IMR-90 (cell line): ENCODE measurements around the gene CD82. TPM values are rescaled to one million over a fixed set of nuclear protein-coding genes. Genes with fewer than 3 reads are reported as not detected.

Experiments used
- ATAC-seq: fragments of 200-7000 bp; cut with Tn5 transposase; 2 replicates; pipeline ENCODE4 v1.9.1; 2020; ENCODE audit warnings: low read depth, mild to moderate bottlenecking, moderate library complexity
- BruUV-seq: library from RNA; stranded (reverse); fragments of 400-500 nt; replicated peaks from 2 replicates; lab custom pipeline; 2021; lab: Mats Ljungman, UMichigan
- CTCF ChIA-PET: fragments of 300-600 bp; formaldehyde crosslinking; extraction: SDS; loops from one replicate; lab custom pipeline; 2021; ENCODE audit warnings: antibody characterized with exemption; lab: Yijun Ruan, JAX
- POLR2A ChIA-PET: fragments of 300-600 bp; sonication (Branson Sonifier 250); formaldehyde crosslinking; loops from one replicate; lab custom pipeline; 2022; ENCODE audit warnings: antibody characterized with exemption; ENCODE audit not compliant: unreplicated experiment; lab: Charles Lee
- DNase-seq: peaks from one replicate; pipeline ENCODE4 v3.0.0; 2013
- H2AFZ ChIP-seq: replicated peaks from 2 replicates; pipeline ENCODE3; 2013; ENCODE audit warnings: low read length, mild to moderate bottlenecking; ENCODE audit not compliant: poor library complexity
- H2AK5ac ChIP-seq: 2 replicates; pipeline ENCODE4 v1.6.1; 2013; ENCODE audit warnings: low read depth, low read length, inconsistent platforms
- H2AK9ac ChIP-seq: replicated peaks from 2 replicates; pipeline ENCODE3; 2013; ENCODE audit warnings: mild to moderate bottlenecking, low read depth, low read length, moderate library complexity; ENCODE audit not compliant: poor library complexity
- H2BK120ac ChIP-seq: 2 replicates; pipeline ENCODE4 v1.6.1; 2013; ENCODE audit warnings: low read depth, low read length, inconsistent platforms
- H2BK15ac ChIP-seq: 3 replicates; pipeline ENCODE4 v1.6.1; 2013; ENCODE audit warnings: low read depth, low read length, inconsistent platforms
- H2BK20ac ChIP-seq: 2 replicates; pipeline ENCODE4 v1.6.1; 2013; ENCODE audit warnings: low read depth, mild to moderate bottlenecking, inconsistent platforms, low read length, moderate library complexity
- H2BK5ac ChIP-seq: 2 replicates; pipeline ENCODE4 v1.6.1; 2013; ENCODE audit warnings: mild to moderate bottlenecking, low read depth, low read length, inconsistent platforms; ENCODE audit not compliant: poor library complexity, severe bottlenecking
- H3K14ac ChIP-seq: replicated peaks from 2 replicates; pipeline ENCODE4 v1.6.1; 2013; ENCODE audit warnings: low read depth, low read length, inconsistent platforms
- H3K18ac ChIP-seq: 2 replicates; pipeline ENCODE4 v1.6.1; 2013; ENCODE audit warnings: low read depth, low read length, control low read depth
- H3K23ac ChIP-seq: 2 replicates; pipeline ENCODE4 v1.6.1; 2013; ENCODE audit warnings: low read depth, low read length, inconsistent platforms
- H3K27ac ChIP-seq: 2 replicates; pipeline ENCODE4 v1.5.1; 2013; ENCODE audit warnings: mild to moderate bottlenecking, control low read depth, low read length; ENCODE audit not compliant: insufficient read depth
- H3K27me3 ChIP-seq: 2 replicates; pipeline ENCODE4 v1.6.1; 2013; ENCODE audit warnings: low read length; ENCODE audit not compliant: control insufficient read depth, insufficient read depth
- H3K36me3 ChIP-seq: 2 replicates; pipeline ENCODE4 v1.6.1; 2013; ENCODE audit warnings: low read length, mixed read lengths; ENCODE audit not compliant: control insufficient read depth, insufficient read depth
- H3K4ac ChIP-seq: 2 replicates; pipeline ENCODE4 v1.6.1; 2013; ENCODE audit warnings: low read depth, low read length, inconsistent platforms
- H3K4me1 ChIP-seq: 2 replicates; pipeline ENCODE4 v1.6.1; 2013; ENCODE audit warnings: low read length, mixed read lengths; ENCODE audit not compliant: control insufficient read depth, insufficient read depth
- H3K4me2 ChIP-seq: 2 replicates; pipeline ENCODE4 v1.6.1; 2013; ENCODE audit warnings: low read depth, mild to moderate bottlenecking, control low read depth, low read length, moderate library complexity
- H3K4me3 ChIP-seq: 2 replicates; pipeline ENCODE4 v1.5.1; 2013; ENCODE audit warnings: low read depth, mild to moderate bottlenecking, control low read depth, low read length, moderate library complexity; ENCODE audit not compliant: insufficient read depth
- H3K56ac ChIP-seq: 2 replicates; pipeline ENCODE4 v1.6.1; 2013; ENCODE audit warnings: low read length, inconsistent platforms; ENCODE audit not compliant: insufficient read depth; ENCODE audit errors: extremely low read depth
- H3K79me1 ChIP-seq, 2 experiments: 2 replicates each; pipeline ENCODE4 v1.6.1; 2013; ENCODE audit warnings: low read length in 2 of 2, inconsistent platforms in 1 of 2, low read depth in 1 of 2
- H3K9ac ChIP-seq: 2 replicates; pipeline ENCODE4 v1.6.1; 2013; ENCODE audit warnings: low read depth, low read length, control low read depth
- H3K9me1 ChIP-seq: 2 replicates; pipeline ENCODE4 v1.6.1; 2013; ENCODE audit warnings: low read length, inconsistent platforms; ENCODE audit not compliant: insufficient read depth
- H3K9me3 ChIP-seq: 2 replicates; pipeline ENCODE4 v1.6.1; 2013; ENCODE audit warnings: low read length; ENCODE audit not compliant: control insufficient read depth, insufficient read depth
- H4K20me1 ChIP-seq: 2 replicates; pipeline ENCODE4 v1.6.1; 2013; ENCODE audit warnings: low read length, inconsistent platforms; ENCODE audit not compliant: insufficient read depth
- H4K5ac ChIP-seq: 2 replicates; pipeline ENCODE4 v1.6.1; 2013; ENCODE audit warnings: mild to moderate bottlenecking, low read depth, low read length, control low read depth
- H4K8ac ChIP-seq, 2 experiments: 2 replicates each; pipeline ENCODE4 v1.6.1; 2013; ENCODE audit warnings: low read depth in 2 of 2, low read length in 2 of 2, control low read depth in 1 of 2, inconsistent platforms in 1 of 2
- H4K91ac ChIP-seq: 2 replicates; pipeline ENCODE4 v1.6.1; 2013; ENCODE audit warnings: low read depth, low read length, inconsistent platforms; ENCODE audit not compliant: insufficient read depth
- CEBPB ChIP-seq: IDR thresholded peaks from 2 replicates; pipeline ENCODE4 v1.6.1; 2012; ENCODE audit warnings: low read depth, low read length, improper control_type of control experiment
- CHD1 ChIP-seq: IDR thresholded peaks from 2 replicates; pipeline ENCODE4 v1.6.1; 2012; ENCODE audit warnings: low read depth, low read length, improper control_type of control experiment
- CTCF ChIP-seq: conservative IDR thresholded peaks from 2 replicates; pipeline ENCODE4 v1.5.1; 2012; ENCODE audit warnings: mild to moderate bottlenecking, low read depth, low read length, improper control_type of control experiment
- FOS ChIP-seq: fragments of 150-350 bp; IDR thresholded peaks from 2 replicates; pipeline ENCODE4 v1.6.1; 2016; ENCODE audit warnings: low read depth, low read length
- MAZ ChIP-seq: IDR thresholded peaks from 2 replicates; pipeline ENCODE4 v1.6.1; 2012; ENCODE audit warnings: low read depth, mild to moderate bottlenecking, low read length, improper control_type of control experiment, moderate library complexity, borderline replicate concordance
- MXI1 ChIP-seq: IDR thresholded peaks from 2 replicates; pipeline ENCODE4 v1.6.1; 2012; ENCODE audit warnings: low read depth, mild to moderate bottlenecking, low read length, moderate library complexity, borderline replicate concordance
- POLR2A ChIP-seq: IDR thresholded peaks from 2 replicates; pipeline ENCODE4 v1.6.1; 2012; ENCODE audit warnings: mild to moderate bottlenecking, low read depth, low read length
- RCOR1 ChIP-seq: IDR thresholded peaks from 2 replicates; pipeline ENCODE4 v1.6.1; 2012; ENCODE audit warnings: mild to moderate bottlenecking, low read length, improper control_type of control experiment; ENCODE audit not compliant: insufficient replicate concordance
- SMC3 ChIP-seq: fragments of 150-350 bp; IDR thresholded peaks from 2 replicates; pipeline ENCODE4 v1.6.1; 2016; ENCODE audit warnings: low read depth, mild to moderate bottlenecking, antibody characterized with exemption, low read length, moderate library complexity
- USF2 ChIP-seq: fragments of 150-350 bp; IDR thresholded peaks from 2 replicates; pipeline ENCODE4 v1.6.1; 2017; ENCODE audit warnings: mild to moderate bottlenecking, antibody characterized with exemption, low read length, low read depth
- WGBS, 2 experiments: methylation state at CpG; one replicate each; pipeline versions ENCODE4 v1.1.5 to v1.1.7; 2013; ENCODE audit warnings: missing lambda C conversion rate in 2 of 2; ENCODE audit not compliant: insufficient read length in 1 of 2; ENCODE audit errors: extremely low coverage in 2 of 2; 5-methylcytosine and 5-hydroxymethylcytosine counted together
- dilution Hi-C: fragments of 300-500 bp; cut with HindIII; formaldehyde crosslinking; loops from one replicate; pipeline ENCODE4 v1.14.3; 2018; ENCODE audit warnings: low sequenced_read_pairs; ENCODE audit not compliant: unreplicated experiment
- in situ Hi-C: fragments of 300-500 bp; cut with MboI; formaldehyde crosslinking; loops from 3 replicates; pipeline ENCODE4 v1.14.3; 2019; ENCODE audit warnings: low sequenced_read_pairs, inconsistent platforms, mixed read lengths
- intact Hi-C: fragments of 100-400 bp; cut with micrococcal nuclease; formaldehyde crosslinking; loops from 2 replicates; pipeline ENCODE4 v1.10.0; 2022
- polyA plus RNA-seq, 3 experiments: library from polyadenylated mRNA; depleted of rRNA; stranded (reverse); fragments of >200 nt; gene quantifications; 2 replicates each; pipeline ENCODE4 v1.2.3, GENCODE V29; 2012; ENCODE audit warnings: low replicate concordance in 1 of 3
- total RNA-seq: library from RNA; depleted of rRNA; stranded (reverse); fragments of >200 nt; gene quantifications from 2 replicates; pipeline ENCODE4 v1.2.3, GENCODE V29; 2012

Gene CD82
- total and polyA plus RNA-seq, 2 of the 4 experiments (the other 2 are of a cell fraction), result 32.8 to 49.4 TPM

GRCh38 chr11:44591557-44591956, 26.1 kb downstream of the CD82 start:
- H3K4me3 ChIP-seq, result no peak overlapping the region
- TF ChIP-seq MXI1, result no peak
- no peak for TF ChIP-seq RCOR1
- no peak for TF ChIP-seq FOS
- no peak for TF ChIP-seq MAZ
- TF ChIP-seq CHD1, result no peak
- no peak for TF ChIP-seq CTCF
- no peak for TF ChIP-seq POLR2A
- no peak for TF ChIP-seq SMC3
- no peak for TF ChIP-seq CEBPB
- TF ChIP-seq USF2, result no peak
- H3K23ac ChIP-seq, result no peak overlapping the region
- no peak overlapping the region for H3K4me2 ChIP-seq
- peaks cover 37% of the 10 kb centered on the region for H3K4me1 ChIP-seq
- H4K91ac ChIP-seq, result peak overlapping the region; percentile 50
- DNase-seq (no peak), ATAC-seq (no peak)
- peaks cover 0 to 19% of the 10 kb centered on the region in 2 experiments; a peak in 2 of 4 replicates for H3K79me1 ChIP-seq
- H3K4ac ChIP-seq, result peak overlapping the region; percentile 75
- intact Hi-C loops, result no loop called here
- H4K20me1 ChIP-seq, result no peaks in the 10 kb centered on the region
- no peaks in the 10 kb centered on the region for H3K27me3 ChIP-seq
- dilution Hi-C loops, result no loop called here
- peak overlapping the region; percentile 27; the same call in 1 of the 2 replicates for H3K18ac ChIP-seq
- ChIA-PET CTCF (no interaction called here), POLR2A (no interaction called here)
- no peak overlapping the region for H2BK20ac ChIP-seq
- no peak overlapping the region for H4K5ac ChIP-seq
- no peak overlapping the region for H2AFZ ChIP-seq
- 0 out of 2 replicates have a peak overlapping the region, but pooled peaks have one; percentile 26 for H2BK120ac ChIP-seq
- in situ Hi-C loops, result no loop called here
- H2BK15ac ChIP-seq, result peak overlapping the region; percentile 85; the same call in 1 of the 3 replicates
- peaks cover 21% of the 10 kb centered on the region for H3K9me1 ChIP-seq
- H3K27ac ChIP-seq, result no peak overlapping the region
- H2BK5ac ChIP-seq, result no peak overlapping the region
- H4K8ac ChIP-seq, result no peak overlapping the region; a peak in 1 of 4 replicates
- no peak overlapping the region for H2AK9ac ChIP-seq
- H3K9ac ChIP-seq, result no peak overlapping the region
- H3K36me3 ChIP-seq, result peaks cover 10% of the 10 kb centered on the region; the same call in 1 of the 2 replicates
- peak overlapping the region; percentile 77; the same call in 1 of the 2 replicates for H2AK5ac ChIP-seq
- no TSS peak for BruUV-seq
- H3K56ac ChIP-seq, result no peak overlapping the region
- no peak overlapping the region for H3K14ac ChIP-seq
- no CpG with 5 or more reads among the region's 4 CpGs for WGBS, 2 experiments
- H3K9me3 ChIP-seq, result no peaks in the 10 kb centered on the region
